Skeletal muscle satellite cell (primary cell): ENCODE measurements around the gene CRKL.

Experiments used
- H3K27me3 ChIP-seq: 2 replicates; pipeline ENCODE4 v1.7.0; 2013; ENCODE audit warnings: low read length; ENCODE audit not compliant: control insufficient read depth, insufficient read depth
- H3K36me3 ChIP-seq: 2 replicates; pipeline ENCODE4 v1.7.0; 2013; ENCODE audit warnings: mild to moderate bottlenecking, control low read depth, low read length; ENCODE audit not compliant: insufficient read depth
- H3K4me1 ChIP-seq: 2 replicates; pipeline ENCODE4 v1.7.0; 2013; ENCODE audit warnings: low read length; ENCODE audit not compliant: control insufficient read depth, insufficient read depth
- H3K4me2 ChIP-seq: 2 replicates; pipeline ENCODE4 v1.7.0; 2013; ENCODE audit warnings: mild to moderate bottlenecking, low read length
- H3K4me3 ChIP-seq: 2 replicates; pipeline ENCODE4 v1.7.0; 2013; ENCODE audit warnings: low read length
- H3K9ac ChIP-seq: 2 replicates; pipeline ENCODE4 v1.7.0; 2013; ENCODE audit warnings: mild to moderate bottlenecking, low read depth, low read length, moderate library complexity
- H3K9me3 ChIP-seq: replicated peaks from 2 replicates; pipeline ENCODE4 v1.7.0; 2013; ENCODE audit warnings: mild to moderate bottlenecking, control low read depth, low read length

Gene CRKL

DNA sequence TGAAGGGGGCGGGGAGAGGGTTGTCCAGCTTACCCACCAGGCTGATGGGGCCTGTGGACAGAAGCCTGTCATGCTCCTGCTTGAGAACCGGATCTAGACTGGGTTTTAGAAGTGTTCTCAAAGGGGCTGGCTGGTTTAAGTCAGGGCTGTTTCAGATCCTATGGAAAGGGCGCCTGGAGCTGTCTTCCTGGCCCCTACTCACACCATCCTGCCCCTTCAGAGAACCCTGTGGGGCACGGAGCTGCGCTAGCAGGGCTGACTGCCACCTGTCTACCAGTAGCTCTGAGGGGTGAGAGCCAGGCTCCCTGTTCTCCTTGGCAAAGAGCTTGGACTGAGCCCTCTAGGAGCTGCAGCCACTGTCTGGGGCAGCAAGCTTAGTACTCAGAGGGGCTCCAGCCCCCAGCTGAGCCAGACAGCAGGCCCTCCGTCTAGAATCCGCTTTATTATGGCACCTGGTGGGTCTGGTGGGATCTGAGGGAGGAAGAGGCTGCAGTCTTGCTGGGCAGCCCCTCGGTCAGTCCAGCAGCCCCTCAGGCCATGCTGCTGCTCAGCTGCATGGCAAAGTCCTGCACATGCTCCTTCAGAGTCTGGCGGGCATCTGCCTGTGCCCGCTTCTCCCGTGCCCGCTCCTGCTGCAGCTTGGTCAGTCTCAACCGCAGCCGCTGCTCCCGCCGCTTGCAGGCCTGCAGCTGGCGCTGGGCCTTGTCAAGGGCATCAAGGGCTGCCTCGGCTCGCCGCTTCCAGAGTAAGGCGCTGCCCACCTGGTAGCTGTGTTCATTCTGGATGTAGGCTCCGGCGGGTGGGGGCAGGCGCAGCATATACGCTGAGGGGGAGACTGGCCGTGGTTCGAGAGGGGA lies 82.4 kb downstream of the CRKL start:
- peaks cover 38% of the 10 kb centered on the region for H3K36me3 ChIP-seq
- H3K9me3 ChIP-seq: no peaks in the 10 kb centered on the region
- H3K4me3 ChIP-seq: no peak overlapping the region
- no peak overlapping the region for H3K9ac ChIP-seq
- H3K4me2 ChIP-seq: peak overlapping the region; percentile 94
- peaks cover 25% of the 10 kb centered on the region for H3K4me1 ChIP-seq
- H3K27me3 ChIP-seq: no peaks in the 10 kb centered on the region

DNA sequence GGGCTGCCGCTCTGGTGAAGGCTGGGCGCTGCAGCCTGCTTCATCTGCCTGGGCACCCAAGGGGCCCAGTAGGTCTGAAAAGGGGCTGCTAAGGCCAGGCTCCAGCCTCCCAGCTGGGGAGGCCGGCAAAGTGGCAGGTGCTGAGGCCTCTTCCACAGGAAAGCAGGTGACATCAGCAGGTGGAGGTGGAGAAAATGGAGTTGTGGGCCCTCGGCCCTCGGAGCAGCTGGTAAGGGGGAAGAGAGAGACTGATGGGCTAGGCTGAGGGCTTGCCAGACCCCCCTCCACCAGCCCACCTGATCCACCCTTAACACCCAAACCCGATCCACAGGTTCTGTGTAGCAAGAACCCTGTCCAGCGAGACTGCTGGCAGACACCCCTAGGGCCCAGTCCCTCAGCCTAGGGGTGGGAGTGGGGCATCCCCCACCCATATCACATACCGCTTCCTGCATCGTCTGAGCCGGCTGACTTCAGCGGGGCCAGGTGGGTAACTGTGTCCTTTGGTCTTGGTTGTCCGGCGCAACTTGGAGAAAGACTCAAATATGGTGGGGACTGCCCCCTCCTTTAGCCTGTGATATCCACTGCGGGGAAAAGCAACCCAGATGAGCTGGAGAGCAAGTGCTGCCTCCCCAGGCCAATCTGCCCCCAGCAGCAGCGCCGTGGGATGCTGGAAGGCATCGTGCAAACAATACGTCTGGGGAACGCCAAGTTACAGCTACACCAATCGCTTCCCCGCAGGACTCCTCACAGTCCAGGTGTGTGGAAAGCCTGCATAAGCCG lies 83.2 kb downstream of the CRKL start:
- Histone ChIP-seq H3K9me3 (no peaks in the 10 kb centered on the region), H3K27me3 (no peaks in the 10 kb centered on the region), H3K4me1 (peaks cover 25% of the 10 kb centered on the region), H3K4me2 (peak overlapping the region; percentile 94), H3K36me3 (peaks cover 30% of the 10 kb centered on the region), H3K9ac (peak overlapping the region; percentile 90), H3K4me3 (peak overlapping the region; percentile 79)

DNA sequence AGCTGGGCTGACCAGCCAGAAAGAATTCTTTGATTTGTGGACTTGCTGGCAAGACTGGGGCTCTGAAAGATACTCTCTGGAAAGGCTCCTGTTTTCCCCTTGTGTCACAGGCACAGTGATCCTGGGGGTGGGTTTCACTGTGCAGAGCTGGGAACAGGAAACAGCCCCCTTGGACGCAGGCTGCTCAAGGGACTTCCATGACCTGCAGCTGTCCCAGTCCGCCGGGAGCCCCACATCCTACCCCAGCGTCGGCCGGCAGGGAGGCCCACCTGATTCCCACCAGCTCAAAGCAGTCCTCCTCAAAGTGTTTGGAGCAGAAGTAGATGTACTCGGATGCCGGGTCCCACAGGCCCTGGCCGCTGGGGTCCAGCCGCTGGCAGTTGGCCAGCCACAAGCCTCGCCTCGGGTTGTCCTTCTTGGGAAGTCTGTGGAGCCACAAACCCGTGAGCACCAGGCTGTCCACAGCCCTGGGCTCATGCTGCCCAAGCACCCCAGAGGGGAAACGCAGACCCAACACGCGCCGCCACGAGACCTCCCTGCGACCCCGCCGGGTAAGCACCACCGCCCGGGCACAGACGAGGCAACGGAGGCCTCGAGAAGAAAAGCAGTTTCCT lies 83.9 kb downstream of the CRKL start:
- Histone ChIP-seq H3K4me2 (peak overlapping the region; percentile 94), H3K9ac (peak overlapping the region; percentile 90), H3K36me3 (peaks cover 30% of the 10 kb centered on the region), H3K27me3 (no peaks in the 10 kb centered on the region), H3K9me3 (no peaks in the 10 kb centered on the region), H3K4me1 (peaks cover 25% of the 10 kb centered on the region), H3K4me3 (peak overlapping the region; percentile 79)

DNA sequence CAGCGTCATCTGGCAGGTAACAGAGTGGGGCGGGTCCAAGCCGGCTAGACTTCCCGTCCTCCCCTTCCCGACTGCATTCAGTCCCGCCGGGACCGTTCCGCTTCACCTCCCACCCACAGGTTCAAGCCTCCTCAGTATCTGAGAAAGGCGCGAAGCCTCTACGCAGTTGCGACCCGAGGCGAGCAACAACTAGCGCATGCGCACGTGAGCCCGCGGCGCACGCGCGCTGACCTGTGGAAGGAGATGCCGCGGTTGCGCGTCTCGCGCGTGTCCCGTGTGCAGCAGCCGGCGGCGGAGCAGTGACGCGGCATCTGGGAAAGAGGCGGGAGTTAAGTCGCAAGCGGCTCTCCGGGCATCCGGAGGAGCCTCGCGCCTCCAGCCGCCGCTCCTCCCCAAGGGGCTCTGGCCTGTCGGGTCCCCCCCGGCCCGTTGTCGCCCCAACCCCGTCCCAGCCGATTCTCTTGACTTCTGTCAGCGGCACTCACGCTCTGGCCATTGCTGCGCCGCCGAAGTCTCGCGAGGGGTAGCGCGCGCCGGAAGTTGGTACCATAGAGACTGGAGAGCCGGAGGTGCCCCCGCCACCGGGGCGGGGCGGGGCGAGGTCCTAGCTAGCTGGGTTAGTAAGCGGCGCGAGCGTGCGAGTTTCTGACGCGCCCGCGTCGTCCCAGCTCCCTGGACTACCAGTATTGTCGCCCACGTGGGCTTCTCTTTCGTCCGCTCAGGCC lies 84.6 kb downstream of the CRKL start, which contains the start of gene THAP7:
Gene THAP7 (minus strand): TSS at position 518 of the 725 bp plus-strand sequence. CDS start 207 bp downstream, at position 311.
- no peaks in the 10 kb centered on the region for H3K9me3 ChIP-seq
- peak within 1 kb of the TSS; percentile 90 for H3K9ac ChIP-seq
- H3K4me3 ChIP-seq: peak within 1 kb of the TSS; percentile 79
- H3K4me1 ChIP-seq: peaks cover 25% of the 10 kb centered on the region
- peaks cover 30% of the 10 kb centered on the region for H3K36me3 ChIP-seq
- no peaks in the 10 kb centered on the region for H3K27me3 ChIP-seq
- peak within 1 kb of the TSS; percentile 94 for H3K4me2 ChIP-seq
